Activated CD8-positive, alpha-beta memory T cell treated with anti-CD3 and anti-CD28 coated beads, Interleukin-2, amount 50 U/mL, for 48 hours (primary cell): ENCODE results near the gene HLA-DQB2.
"Not testable (repeated sequence)": the region's sequence is repeated elsewhere in the genome, so short reads cannot be mapped to it uniquely, and the experiment has no call there.

ENCODE experiments used
- DNase-seq: peaks from one replicate; pipeline ENCODE4 v3.0.0-alpha.2; 2020

The HLA-DQB2 gene

DNA sequence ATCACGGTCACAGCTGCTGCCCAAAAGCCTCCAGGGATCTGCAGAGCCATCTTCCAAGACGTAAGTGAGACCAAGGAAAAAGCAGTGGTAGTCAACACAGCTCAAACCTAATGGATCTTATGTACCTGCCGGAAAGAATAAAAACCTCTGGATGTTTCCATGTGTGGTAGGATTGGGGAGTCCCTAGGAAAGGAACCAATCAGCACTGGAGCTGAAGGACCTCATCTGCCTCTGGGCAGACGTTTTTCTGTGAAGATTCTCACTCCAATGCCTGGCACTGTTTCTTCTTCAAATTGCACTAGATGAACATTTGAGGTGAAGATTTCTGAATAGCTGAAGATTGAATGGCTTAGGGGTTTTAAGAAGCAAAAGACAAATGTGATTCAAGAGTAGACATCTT is at the start of gene HLA-DQB2:
Gene HLA-DQB2, minus strand, starts transcription at position 112 of the 400 bp plus-strand sequence. Its CDS starts 62 bp downstream, at position 50.
- no peak for DNase-seq

DNA sequence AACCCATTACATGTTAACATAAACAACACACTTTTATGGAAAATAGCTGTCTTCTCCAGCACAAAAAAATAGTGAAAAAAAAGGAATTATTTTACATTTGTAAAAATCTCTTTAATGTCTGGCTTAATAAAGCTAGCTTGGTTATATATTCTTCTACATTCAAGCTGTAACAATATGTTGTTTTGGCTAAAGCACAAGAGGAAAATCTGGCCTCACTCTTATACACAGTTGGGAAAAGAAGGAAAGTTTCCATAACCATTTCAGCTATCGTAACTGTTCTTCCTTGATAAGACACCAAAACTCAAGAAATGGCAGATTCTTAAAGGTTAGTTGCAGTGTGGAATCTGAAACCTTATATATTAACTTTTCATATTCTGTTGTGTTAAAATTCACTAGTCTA is 45.8 kb upstream of the HLA-DQB2 start:
- DNase-seq = no peak

DNA sequence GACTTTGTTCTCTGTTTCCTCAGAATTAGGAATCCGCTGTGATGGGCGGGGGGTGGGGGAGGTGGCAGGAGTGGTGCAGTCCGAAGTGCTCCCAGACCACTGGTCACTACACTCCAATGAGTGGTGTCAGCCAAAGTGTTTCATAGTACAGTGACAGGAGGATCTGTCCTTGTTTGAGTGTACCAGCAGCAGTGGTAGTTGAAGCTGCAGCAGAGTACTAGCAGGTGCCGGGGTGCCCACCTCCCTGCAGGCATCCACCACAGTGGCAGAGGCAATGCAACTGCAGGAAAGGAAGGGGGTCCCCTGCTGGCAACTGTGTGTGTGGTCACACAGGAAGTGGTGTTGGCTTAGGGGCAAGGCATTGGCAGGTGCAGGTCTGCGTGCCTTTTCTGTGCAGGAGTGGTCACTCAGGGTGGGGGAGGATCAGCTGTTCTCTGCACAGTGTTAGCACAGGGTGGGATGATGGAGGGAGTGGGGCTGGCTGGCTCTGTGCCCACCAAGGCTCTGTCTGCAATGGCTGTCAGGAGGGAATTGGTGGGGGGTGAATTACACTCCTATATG is 43.8 kb upstream of the HLA-DQB2 start:
- DNase-seq = no peak

DNA sequence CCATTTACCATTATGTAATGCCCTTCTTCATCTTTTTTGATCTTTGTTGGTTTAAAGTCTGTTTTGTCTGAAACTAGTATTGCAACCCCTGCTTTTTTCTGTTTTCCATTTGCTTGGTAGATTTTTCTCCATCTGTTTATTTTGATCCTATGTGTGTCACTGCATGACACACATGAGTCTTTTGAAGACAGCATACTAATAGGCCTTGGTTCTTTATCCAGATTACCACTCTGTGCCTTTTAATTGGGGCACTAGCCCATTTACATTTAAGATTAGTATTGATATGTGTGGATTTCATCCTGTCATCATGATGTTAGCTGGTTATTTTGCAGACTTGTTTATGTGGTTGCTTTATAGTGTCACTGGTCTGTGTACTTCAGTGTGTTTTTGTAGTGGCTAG is 42.1 kb upstream of the HLA-DQB2 start:
- DNase-seq = not testable (repeated sequence)

DNA sequence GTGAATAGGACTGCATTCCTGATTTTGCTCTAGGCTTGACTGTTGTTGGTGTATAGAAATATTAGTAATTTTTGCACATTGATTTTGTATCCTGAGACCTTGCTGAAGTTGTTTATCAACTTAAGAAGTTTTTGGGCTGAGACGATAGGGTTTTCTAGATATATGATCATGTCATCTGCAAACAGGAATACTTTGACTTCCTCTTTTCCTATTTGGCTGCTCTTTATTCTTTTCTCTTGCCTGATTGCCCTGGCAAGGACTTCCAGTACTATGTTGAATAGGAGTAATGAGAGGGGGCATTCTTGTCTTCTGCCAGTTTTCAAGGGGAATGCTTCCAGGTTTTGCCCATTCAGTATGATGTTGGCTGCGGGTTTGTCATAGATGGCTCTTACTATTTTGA is 40.1 kb upstream of the HLA-DQB2 start:
- no peak for DNase-seq

DNA sequence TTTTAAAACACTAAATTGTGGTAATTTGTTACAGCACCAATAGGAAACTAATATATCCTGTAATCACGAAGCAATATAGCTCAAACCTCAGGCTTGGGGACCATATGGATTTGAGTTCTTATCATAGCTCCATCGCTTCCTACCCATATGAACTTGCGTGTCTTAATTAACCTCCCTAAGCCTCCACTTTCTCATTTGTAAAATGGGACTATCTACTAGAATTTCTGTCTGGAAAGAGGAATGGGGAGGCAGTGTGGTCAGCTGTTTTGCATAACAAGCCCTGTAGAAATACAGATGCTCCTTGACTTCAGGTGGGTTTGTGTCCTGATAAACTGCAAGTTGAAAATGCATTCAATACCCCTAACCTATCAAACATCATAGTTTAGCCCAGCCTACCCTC is 36.4 kb upstream of the HLA-DQB2 start:
- no peak for DNase-seq

DNA sequence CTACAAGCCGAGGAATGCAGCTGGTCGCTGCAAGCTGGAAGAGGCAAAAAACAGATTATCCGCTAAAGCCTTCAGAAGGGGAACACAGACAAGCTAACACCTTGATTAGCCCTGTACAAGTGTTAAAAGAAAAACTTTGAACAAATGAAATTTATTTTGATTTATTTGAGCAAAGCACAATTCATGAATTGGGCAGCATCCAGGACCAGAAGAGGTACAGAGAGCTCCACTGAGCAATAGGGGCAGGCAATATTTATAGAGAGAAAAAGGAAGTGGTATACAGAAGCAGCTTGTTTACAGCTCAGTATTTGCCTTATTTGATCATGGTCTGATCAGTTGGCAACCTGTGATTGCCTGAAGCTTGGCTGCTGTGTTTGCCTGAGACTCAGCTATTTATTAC is 35.8 kb upstream of the HLA-DQB2 start:
- no peak for DNase-seq

DNA sequence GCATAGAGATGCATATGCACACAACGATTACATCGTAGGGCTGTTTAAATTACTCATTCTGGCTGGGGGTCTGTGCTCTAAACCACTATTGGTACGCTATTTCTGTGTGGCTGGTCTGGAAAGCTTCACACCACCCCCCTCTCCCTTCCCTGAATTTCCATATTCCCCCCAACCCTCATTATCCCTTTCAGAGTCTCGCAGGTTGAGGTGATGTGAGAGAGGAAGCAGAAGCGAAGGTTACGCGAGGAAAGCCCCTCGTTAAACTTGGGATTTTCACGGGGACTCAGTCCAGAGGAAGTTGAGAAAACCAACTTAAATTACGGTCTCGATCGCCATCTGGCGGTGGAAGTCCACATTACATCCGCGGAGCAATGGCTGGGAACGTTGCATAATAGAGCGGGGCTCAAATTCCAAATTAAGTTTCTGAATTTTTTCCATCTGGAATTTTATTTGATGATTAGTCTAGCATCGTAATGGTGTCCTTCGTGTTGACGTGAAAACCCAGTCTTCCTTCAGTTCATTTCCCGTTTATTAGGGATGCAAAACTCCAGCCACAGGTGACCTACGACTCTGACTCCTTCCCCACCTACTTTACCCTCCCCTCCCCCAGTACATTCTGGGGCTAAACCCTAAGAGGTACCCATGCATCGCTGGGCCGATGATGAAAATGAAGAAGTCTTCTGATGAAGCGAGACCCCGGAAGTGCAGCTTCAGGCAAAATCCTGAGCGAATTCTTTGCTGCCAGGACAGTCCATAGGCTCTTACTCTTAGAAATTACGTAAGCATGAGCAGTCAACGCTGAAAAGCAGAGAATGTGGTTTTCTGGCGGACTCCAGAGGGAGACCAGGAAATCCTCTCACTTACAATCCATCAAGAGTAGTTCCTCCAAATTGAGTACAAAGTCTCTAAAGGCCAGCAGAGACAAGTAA is 33.8 kb upstream of the HLA-DQB2 start:
- DNase-seq = peak; percentile 97

DNA sequence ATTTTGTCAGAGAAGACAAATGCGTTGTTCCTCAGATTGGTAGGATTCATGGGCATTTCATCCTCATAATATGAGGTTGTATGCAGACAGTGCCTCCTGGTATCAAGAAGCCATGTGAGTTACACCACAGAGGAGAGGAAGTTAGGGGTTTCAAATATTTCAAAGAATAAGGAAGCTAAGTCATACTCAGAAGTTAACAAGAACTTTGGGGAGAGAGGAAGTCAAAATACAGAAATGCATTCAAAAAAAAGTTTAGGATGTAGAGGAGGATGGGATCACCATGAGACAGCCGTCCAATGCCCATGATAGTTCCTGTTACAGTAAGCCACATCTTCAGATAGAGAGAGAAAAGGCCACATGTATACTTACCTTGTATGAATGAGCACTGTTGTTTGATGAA is 31.2 kb upstream of the HLA-DQB2 start:
- DNase-seq = no peak

DNA sequence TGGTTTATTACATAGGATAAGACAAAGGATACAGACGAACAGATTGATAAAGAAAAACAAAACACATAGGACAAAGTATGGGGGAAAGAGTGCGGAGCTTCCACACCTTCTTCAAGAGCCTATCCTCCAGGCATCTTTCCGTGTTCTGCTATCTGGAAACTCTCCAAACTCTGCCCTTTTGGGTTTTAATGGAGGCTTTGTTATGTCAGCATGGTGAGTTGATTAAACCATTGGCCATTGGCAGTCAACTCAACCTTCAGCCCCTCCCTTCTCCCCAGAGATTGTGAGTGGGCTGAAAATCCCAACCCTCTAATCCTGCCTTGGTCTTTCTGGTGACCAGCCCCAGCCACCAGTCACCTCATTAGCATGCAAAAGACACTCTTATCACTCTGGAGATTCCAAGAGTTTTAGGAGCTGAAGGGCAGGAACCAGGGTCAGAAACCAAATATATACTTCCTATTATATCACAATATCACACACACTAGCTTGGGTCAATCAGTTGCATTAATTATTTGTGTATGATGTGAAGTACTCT is 29.6 kb upstream of the HLA-DQB2 start:
- DNase-seq = no peak

DNA sequence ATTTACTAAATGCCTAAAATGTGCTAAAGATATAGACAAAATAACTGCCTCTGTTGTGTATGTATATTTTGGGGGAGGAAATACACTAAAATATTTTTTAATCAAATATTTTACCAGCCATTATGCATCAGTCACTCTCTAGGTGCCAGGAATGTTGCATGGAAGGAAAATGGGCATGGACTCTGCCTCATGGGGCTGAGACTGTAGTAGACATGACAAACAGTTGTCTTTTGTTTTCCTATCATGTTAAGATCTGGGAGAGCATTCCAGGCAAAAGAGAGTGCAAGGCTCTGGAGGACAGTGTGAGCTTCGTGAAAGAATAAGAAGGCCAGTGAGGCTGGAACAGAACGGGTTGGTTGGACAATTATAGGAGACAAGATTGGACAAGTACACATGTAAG is 27.0 kb upstream of the HLA-DQB2 start:
- DNase-seq = no peak

DNA sequence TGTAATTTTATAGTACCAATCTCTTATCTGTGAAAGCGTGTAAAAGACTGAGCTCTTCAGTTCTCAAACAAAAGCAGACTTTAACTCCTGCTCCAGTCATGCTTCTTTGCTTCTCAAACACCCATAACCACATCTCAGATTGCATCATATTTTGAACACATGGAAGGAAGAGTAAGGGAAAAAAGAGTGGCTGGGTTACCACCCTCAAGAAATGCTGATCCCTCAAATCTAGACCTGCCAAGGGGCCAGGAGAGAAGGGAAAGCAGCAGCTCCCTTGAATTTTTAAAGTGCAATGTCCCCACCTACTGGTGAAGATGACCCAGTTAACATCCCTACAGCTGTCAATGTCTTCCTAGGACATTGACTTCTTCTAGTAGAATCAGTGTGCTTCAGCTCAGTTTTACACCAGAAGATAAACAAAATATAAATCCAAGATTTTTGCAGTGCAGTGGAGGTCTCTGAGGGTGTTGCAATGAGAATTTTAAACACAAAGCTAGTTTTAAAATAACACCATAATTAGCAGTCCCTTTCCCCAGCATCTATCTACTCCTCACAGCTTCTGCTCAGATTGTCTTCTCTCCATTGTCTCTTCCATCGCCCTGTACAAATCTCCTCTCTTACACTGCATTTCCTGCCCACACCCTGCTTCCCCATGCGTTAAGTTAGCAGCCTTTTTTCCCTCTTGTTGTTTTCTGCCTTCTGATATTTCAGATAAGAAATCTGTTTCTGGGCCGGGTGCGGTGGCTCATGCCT is 22.6 kb upstream of the HLA-DQB2 start:
- DNase-seq = no peak

DNA sequence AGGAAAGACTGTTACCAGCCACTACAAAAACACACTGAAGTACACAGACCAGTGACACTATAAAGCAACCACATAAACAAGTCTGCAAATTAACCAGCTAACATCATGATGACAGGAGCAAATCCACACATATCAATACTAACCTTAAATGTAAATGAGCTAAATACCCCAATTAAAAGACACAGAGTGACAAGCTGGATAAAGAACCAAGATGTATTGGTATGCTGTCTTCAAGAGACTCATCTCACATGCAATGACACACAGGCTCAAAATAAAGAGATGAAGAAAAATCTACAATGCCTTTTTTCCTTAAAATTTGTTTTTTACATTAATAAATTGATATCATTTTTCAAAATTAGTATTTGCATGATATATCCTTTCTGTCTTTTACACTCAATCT is 19.6 kb upstream of the HLA-DQB2 start:
- not testable (repeated sequence) for DNase-seq

DNA sequence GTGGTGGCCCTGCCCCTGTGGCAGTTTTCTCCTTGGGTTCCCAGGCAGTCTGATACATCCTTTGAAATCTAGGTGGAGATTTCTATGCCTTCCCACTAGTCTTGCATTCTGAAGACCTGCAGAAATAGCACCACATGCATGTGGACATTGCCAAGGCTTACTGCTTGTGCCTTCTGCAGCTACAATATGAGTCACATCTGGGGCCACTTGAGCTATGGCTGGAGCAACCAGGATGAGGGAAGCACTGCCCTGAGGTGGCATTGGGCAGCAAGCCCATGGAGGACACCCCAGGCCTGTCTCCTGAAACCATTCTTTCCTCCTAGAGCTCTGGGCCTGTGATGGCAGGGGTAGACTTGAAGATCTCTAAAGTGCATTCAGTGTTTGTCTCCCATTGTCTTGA is 15.7 kb upstream of the HLA-DQB2 start:
- no peak for DNase-seq

DNA sequence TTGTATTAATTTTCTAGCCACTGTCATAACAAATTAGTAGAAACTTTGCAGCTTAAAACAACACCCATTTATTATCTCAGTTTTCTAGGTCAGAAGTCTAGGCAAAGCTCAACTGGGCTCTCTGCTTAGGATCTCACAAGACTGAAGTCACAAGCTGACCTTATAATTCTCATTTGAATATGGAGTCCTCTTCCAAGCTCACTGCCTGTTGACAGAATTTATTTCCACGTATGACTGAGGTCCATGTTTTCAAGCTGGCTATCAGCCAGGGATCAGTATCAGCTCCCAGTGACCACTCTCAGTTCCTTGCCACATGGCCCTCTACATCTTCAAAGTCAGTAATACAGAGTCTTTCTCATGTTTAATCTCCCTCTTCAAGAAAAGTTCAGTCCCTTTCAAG is 11.7 kb upstream of the HLA-DQB2 start:
- no peak for DNase-seq

DNA sequence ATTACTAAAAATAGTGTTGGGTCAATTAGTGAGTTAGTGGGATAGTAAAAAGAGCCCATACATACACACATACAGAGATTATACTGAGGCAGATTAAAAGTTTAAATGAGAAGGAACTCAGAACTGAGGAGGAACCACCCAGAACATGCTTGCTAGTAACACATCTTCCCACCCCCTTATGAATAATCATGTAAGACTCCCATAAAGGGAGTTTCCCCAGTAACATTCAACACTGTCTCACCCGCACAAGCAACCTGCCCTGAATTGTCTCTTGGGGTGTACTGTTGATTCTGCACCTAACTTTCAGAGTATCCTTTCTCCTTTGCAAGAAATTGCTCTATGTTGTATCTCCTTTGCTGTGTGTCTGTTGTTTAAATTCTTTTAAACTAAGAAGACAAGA is 11.1 kb upstream of the HLA-DQB2 start:
- no peak for DNase-seq

DNA sequence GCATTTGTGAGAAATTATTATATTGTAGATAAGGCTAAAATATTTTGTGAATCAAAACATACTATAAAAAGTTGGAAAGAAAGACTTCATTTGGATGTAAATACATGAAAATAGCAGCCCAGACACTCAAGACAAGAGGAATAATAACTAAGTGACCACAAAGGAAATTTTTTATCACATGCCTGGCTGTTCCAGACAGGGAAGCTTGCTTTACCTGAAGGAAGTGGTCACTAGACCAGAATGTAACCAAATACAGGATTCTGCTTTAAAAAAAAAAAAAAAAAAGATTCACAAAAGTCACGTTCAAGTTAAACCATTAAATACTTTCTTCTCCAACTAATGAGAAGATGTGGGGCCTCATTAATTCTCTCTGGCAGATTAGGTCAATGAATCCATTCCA is 9.3 kb upstream of the HLA-DQB2 start:
- DNase-seq = no peak

DNA sequence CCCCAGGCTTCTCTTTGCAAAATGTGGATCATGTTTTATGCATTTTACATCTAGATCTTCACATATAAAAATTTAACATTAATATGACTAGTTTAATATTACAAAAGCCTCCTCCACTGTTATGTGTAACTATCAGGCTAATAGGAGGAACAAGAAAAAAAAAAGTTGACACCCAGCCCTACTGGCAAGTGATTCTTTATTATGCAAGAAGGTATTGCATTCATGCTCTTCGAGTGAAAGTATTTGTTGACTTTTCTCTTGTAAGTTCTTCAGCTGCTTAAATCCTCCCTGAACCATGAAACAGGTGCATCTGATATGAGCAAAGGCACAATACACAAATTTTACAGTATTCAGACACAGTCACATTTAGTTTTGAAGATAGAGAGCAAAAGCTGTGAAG is 716 bp upstream of the HLA-DQB2 start:
- DNase-seq = no peak

DNA sequence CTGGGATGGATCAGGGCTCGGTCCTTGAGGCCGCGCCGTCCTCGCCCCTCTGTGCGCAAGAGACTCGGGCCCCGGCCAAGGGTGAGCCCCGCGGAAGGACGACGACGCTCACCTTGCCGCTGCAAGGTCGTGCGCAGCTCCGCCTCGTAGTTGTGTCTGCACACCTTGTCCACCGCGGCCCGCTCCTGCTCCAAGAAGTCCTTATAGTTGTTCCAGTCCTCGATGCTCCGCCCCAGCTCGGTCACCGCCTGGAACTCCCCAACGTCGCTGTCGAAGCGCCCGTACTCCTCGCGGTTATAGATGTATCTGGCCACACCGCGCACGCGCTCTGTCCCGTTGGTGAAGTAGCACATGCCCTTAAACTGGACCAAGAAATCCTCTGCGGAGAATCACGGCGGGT is 1.8 kb downstream of the HLA-DQB2 start:
- no peak for DNase-seq

DNA sequence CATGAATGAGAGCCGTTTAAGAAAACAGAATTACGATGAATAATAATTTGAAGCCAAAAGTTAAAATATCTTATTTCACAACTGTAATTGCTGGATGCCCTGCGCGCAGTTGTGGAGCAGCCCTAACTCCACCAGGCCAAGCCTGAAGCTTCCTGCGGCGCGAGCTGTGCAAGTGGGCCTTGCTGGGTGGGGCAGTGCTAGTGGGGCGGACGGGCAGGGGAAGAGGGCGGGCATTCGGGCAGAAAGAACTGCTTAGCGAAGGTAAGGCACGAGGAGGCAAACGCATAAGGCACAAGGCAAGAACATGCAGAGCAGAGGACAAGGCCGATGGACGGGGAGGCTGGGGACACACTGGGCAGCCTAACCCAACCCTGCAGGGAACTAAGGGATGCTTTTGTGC is 2.3 kb downstream of the HLA-DQB2 start:
- DNase-seq = no peak

DNA sequence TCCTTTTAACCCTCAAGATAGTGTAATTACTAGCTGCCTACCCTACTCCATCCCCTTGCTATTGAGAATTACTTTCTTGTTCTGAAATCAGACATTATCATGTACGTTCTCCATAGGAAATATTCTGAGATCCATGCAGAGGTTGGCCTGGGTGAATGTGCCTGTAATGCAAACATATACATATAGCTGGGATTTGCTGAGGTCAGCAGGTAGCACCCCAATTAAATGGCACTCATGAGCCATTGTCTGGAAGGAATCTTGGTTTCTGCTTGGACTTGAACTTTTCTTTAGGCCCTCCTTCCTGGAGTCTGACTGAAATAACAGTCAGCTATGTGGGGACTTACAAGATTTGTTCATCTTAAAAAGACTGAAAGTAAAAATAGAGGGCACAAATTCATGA is 3.7 kb downstream of the HLA-DQB2 start:
- DNase-seq = no peak

DNA sequence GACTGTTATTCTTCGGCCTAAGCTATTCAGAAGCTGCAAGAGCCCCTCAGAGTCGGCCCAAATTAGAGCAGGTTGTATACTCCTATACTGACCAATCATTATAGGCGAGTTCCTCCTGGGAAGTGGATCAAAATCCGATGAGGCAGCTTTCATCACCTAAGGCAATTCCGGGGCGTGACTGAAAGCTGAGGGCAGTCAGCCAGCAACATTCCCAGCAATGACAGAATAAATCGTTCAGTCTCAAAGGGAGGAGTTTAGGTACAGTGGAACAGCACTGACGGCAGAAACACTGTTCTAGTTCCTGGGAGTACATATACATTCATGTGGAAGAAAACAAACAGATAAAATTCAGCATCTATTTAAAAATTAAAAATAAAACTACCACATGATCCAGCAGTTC is 10.8 kb downstream of the HLA-DQB2 start:
- no peak for DNase-seq

DNA sequence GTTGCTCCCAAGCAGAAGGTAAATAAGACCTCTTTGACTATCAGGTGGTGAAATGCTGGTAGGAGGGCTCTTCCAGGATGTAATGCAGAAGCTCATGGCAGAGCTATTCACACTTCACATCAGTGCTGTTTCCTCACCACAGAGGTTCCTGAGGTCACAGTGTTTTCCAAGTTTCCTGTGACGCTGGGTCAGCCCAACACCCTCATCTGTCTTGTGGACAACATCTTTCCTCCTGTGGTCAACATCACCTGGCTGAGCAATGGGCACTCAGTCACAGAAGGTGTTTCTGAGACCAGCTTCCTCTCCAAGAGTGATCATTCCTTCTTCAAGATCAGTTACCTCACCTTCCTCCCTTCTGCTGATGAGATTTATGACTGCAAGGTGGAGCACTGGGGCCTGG is 17.7 kb downstream of the HLA-DQB2 start:
- not testable (repeated sequence) for DNase-seq

DNA sequence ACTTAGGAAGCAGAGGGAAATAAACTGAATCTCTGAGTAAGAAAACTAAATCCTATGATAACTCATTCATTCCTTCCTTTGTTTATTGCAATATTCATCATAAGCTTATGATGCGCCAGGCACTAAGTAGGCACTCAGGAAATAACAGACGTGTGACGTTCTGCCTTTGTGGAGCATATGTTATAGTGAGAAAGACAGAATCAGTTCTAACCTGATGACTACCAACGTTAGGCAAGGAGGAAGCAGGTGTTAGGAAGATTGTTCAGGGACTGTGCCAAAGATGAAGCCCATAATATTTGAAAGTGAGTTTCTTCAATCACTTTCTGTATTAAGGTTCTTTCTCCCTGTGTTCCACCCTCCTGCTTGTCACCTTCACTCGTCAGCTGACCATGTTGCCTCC is 18.6 kb downstream of the HLA-DQB2 start:
- DNase-seq = no peak
